ENCODE results near the gene ZMYND10. TPM values are rescaled to one million over a fixed set of nuclear protein-coding genes. Genes with fewer than 3 reads are reported as not detected.

Gene ZMYND10
- total RNA-seq, 2 donors from 2014 or later: 0.22 to 1.4 TPM

GRCh38 chr3:50365842-50366220, 20.3 kb upstream of the ZMYND10 start:
- Histone ChIP-seq H3K9me3 (ENCODE audit: control insufficient read depth, low read length) (no peaks in the 10 kb centered on the region), H3K4me3 (ENCODE audit: low read length) (peak overlapping the region; percentile 84), H3K27me3 (ENCODE audit: control insufficient read depth, insufficient read depth, low read length, poor library complexity, severe bottlenecking) (peaks cover 13% of the 10 kb centered on the region), H3K4me1 (ENCODE audit: control insufficient read depth, insufficient read depth, low read length) (peaks cover 2% of the 10 kb centered on the region), H3K36me3 (ENCODE audit: control insufficient read depth, insufficient read depth, low read length) (no peaks in the 10 kb centered on the region), H3K27ac (ENCODE audit: low read depth, low read length) (no peak overlapping the region), H3K9ac (ENCODE audit: extremely low read depth, low read length, poor library complexity, severe bottlenecking) (no peak overlapping the region)
- peak overlapping the region; percentile 61 for H3K4me3 Mint-ChIP-seq
- no peak for TF ChIP-seq CTCF (conservative IDR thresholded peaks at IDR 0.05)
- peaks cover 2% of the 10 kb centered on the region for H3K4me1 Mint-ChIP-seq
- WGBS, 2 experiments (ENCODE audit: insufficient coverage in 1 of 2, insufficient read length in 1 of 2): 79 to 100% methylated on average over 2 to 5 of the region's 5 CpGs
- H3K36me3 Mint-ChIP-seq (ENCODE audit: low read depth): no peaks in the 10 kb centered on the region
- no peak for DNase-seq
- H3K27ac Mint-ChIP-seq: no peak overlapping the region
- H3K27me3 Mint-ChIP-seq (ENCODE audit: insufficient read depth): peaks cover 11% of the 10 kb centered on the region
- H3K9me3 Mint-ChIP-seq: no peaks in the 10 kb centered on the region

GRCh38 chr3:50365080-50365841, 19.7 kb upstream of the ZMYND10 start:
- Histone ChIP-seq H3K27ac (ENCODE audit: low read depth, low read length) (peak overlapping the region; percentile 70), H3K27me3 (ENCODE audit: control insufficient read depth, insufficient read depth, low read length, poor library complexity, severe bottlenecking) (peaks cover 13% of the 10 kb centered on the region), H3K9ac (ENCODE audit: extremely low read depth, low read length, poor library complexity, severe bottlenecking) (peak overlapping the region; percentile 60), H3K9me3 (ENCODE audit: control insufficient read depth, low read length) (no peaks in the 10 kb centered on the region), H3K4me1 (ENCODE audit: control insufficient read depth, insufficient read depth, low read length) (no peaks in the 10 kb centered on the region), H3K4me3 (ENCODE audit: low read length) (peak overlapping the region; percentile 84), H3K36me3 (ENCODE audit: control insufficient read depth, insufficient read depth, low read length) (no peaks in the 10 kb centered on the region)
- Mint-ChIP-seq H3K9me3 (no peaks in the 10 kb centered on the region), H3K4me3 (peak overlapping the region; percentile 61), H3K27me3 (ENCODE audit: insufficient read depth) (peaks cover 11% of the 10 kb centered on the region), H3K27ac (peak overlapping the region; percentile 44), H3K36me3 (ENCODE audit: low read depth) (no peaks in the 10 kb centered on the region), H3K4me1 (no peaks in the 10 kb centered on the region)
- 0 to 7% methylated on average over 12 to 53 of the region's 53 CpGs for WGBS, 2 experiments (ENCODE audit: insufficient coverage in 1 of 2, insufficient read length in 1 of 2)
- TF ChIP-seq CTCF (conservative IDR thresholded peaks at IDR 0.05): peak; percentile 46
- DNase-seq: peak; percentile 98

- Mint-ChIP-seq H3K4me3 (peak overlapping the region; percentile 61), H3K36me3 (ENCODE audit: low read depth) (no peaks in the 10 kb centered on the region)
- H3K9me3 ChIP-seq (ENCODE audit: control insufficient read depth, low read length): no peaks in the 10 kb centered on the region
Measured at GRCh38 chr3:50364573-50365079, 19.1 kb upstream of the ZMYND10 start.

More at GRCh38 chr3:50364573-50365079, 19.1 kb upstream of the ZMYND10 start:
- Histone ChIP-seq H3K36me3 (ENCODE audit: control insufficient read depth, insufficient read depth, low read length) (no peaks in the 10 kb centered on the region), H3K9ac (ENCODE audit: extremely low read depth, low read length, poor library complexity, severe bottlenecking) (no peak overlapping the region), H3K27me3 (ENCODE audit: control insufficient read depth, insufficient read depth, low read length, poor library complexity, severe bottlenecking) (peaks cover 13% of the 10 kb centered on the region), H3K4me1 (ENCODE audit: control insufficient read depth, insufficient read depth, low read length) (no peaks in the 10 kb centered on the region), H3K27ac (ENCODE audit: low read depth, low read length) (peak overlapping the region; percentile 70), H3K4me3 (ENCODE audit: low read length) (no peak overlapping the region)
- Mint-ChIP-seq H3K27me3 (ENCODE audit: insufficient read depth) (peaks cover 11% of the 10 kb centered on the region), H3K27ac (no peak overlapping the region), H3K4me1 (no peaks in the 10 kb centered on the region), H3K9me3 (no peaks in the 10 kb centered on the region)
- peak; percentile 83 for DNase-seq
- TF ChIP-seq CTCF (conservative IDR thresholded peaks at IDR 0.05): no peak
- WGBS, 2 experiments (ENCODE audit: insufficient coverage in 1 of 2, insufficient read length in 1 of 2): 20 to 29% methylated on average over 24 to 48 of the region's 48 CpGs
